ENCODE results near the gene TEK. TPM values are rescaled to one million over a fixed set of nuclear protein-coding genes. Genes with fewer than 3 reads are reported as not detected.

The TEK gene
- total RNA-seq, 4 donors from 2014 or later = 4.4 to 25.3 (median 13.2) TPM

DNA sequence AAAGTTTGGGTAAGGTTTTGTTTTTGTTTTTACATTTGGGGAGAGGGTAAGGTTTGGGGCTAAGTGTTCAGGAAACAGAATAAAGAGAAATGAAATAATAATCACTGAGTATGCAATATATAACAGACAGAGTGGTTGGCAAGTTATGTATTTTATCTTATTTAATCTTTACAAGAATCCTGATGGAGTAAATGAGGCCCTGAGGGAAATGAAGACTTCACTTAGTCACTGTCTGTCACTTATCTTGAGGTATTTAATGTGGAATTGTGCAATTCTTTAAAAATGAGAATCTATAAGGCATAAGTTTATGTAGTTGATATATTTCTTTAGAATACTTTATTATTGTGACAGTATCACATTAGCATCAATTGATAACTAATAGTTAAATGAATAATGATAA, 48.1 kb downstream of the TEK start:
- H3K27me3 ChIP-seq = no peaks in the 10 kb centered on the region
- no peak overlapping the region for H3K4me3 ChIP-seq
- peaks cover 0 to 11% (median 0%) of the 10 kb centered on the region in 3 donors for H3K4me1 ChIP-seq
- no peak for ATAC-seq
- no peaks in the 10 kb centered on the region for H3K9me3 ChIP-seq
- TF ChIP-seq POLR2AphosphoS5 (IDR thresholded peaks at IDR 0.05) (no peak), EP300 (IDR thresholded peaks at IDR 0.05) (no peak), POLR2A (IDR thresholded peaks at IDR 0.05) (no peak)
- TF ChIP-seq, protein P1, sequence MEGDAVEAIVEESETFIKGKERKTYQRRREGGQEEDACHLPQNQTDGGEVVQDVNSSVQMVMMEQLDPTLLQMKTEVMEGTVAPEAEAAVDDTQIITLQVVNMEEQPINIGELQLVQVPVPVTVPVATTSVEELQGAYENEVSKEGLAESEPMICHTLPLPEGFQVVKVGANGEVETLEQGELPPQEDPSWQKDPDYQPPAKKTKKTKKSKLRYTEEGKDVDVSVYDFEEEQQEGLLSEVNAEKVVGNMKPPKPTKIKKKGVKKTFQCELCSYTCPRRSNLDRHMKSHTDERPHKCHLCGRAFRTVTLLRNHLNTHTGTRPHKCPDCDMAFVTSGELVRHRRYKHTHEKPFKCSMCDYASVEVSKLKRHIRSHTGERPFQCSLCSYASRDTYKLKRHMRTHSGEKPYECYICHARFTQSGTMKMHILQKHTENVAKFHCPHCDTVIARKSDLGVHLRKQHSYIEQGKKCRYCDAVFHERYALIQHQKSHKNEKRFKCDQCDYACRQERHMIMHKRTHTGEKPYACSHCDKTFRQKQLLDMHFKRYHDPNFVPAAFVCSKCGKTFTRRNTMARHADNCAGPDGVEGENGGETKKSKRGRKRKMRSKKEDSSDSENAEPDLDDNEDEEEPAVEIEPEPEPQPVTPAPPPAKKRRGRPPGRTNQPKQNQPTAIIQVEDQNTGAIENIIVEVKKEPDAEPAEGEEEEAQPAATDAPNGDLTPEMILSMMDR (IDR thresholded peaks at IDR 0.05) = no peak
- H3K27ac ChIP-seq = no peak overlapping the region
- H3K36me3 ChIP-seq = no peaks in the 10 kb centered on the region

DNA sequence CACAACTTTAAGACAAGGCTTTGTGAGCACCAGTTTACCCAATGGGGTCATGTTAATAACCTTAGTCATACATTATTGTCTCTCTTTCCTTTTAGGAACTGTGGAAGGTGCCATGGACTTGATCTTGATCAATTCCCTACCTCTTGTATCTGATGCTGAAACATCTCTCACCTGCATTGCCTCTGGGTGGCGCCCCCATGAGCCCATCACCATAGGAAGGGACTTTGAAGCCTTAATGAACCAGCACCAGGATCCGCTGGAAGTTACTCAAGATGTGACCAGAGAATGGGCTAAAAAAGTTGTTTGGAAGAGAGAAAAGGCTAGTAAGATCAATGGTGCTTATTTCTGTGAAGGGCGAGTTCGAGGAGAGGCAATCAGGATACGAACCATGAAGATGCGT, 48.7 kb downstream of the TEK start:
- WGBS, 2 donors (ENCODE audit: low coverage in 1 of 2) = 100% methylated on average over 2 to 3 of the region's 6 CpGs
- TF ChIP-seq POLR2A (IDR thresholded peaks at IDR 0.05) (no peak), EP300 (IDR thresholded peaks at IDR 0.05) (no peak), POLR2AphosphoS5 (IDR thresholded peaks at IDR 0.05) (no peak)
- TF ChIP-seq, protein P1 (IDR thresholded peaks at IDR 0.05) = no peak
- H3K4me3 ChIP-seq = no peak overlapping the region

DNA sequence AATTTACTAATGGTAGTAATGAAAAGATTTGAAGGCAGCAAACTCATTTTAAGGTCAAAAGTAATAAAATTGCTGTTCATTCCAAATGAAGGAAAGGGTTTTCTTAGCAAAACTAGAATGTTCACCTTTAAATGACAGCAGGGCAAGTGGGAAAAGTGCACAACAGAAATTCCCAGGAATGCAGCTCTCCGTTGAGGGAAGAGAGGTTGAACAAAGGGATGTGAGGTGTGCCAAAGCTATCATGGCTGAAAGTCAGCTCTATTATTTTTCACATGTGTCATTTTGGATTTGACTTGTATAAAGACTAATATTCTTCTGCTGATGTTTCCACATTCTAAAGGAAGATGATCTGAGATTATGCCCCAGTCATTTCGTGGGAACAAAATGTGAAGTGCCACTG, 51.6 kb downstream of the TEK start:
- Histone ChIP-seq H3K4me1 (no peaks in the 10 kb centered on the region), H3K27me3 (no peaks in the 10 kb centered on the region), H3K27ac (no peak overlapping the region), H3K36me3 (no peaks in the 10 kb centered on the region), H3K9me3 (no peaks in the 10 kb centered on the region), H3K4me3 (no peak overlapping the region)
- ATAC-seq = no peak
- TF ChIP-seq, protein P1 (IDR thresholded peaks at IDR 0.05) = no peak
- TF ChIP-seq POLR2AphosphoS5 (IDR thresholded peaks at IDR 0.05) (no peak), EP300 (IDR thresholded peaks at IDR 0.05) (no peak), POLR2A (IDR thresholded peaks at IDR 0.05) (no peak)
- 71% methylated on average over 2 of the region's 2 CpGs; no CpG with 5 or more reads in 1 of the 2 donors for WGBS, 2 donors (ENCODE audit: low coverage in 1 of 2)

More for the DNA sequence above, 48.7 kb downstream of the TEK start:
- Histone ChIP-seq H3K4me1 (peaks cover 0 to 6% (median 0%) of the 10 kb centered on the region in 3 donors), H3K9me3 (no peaks in the 10 kb centered on the region), H3K27me3 (no peaks in the 10 kb centered on the region), H3K27ac (no peak overlapping the region), H3K36me3 (no peaks in the 10 kb centered on the region)
- ATAC-seq = no peak

DNA sequence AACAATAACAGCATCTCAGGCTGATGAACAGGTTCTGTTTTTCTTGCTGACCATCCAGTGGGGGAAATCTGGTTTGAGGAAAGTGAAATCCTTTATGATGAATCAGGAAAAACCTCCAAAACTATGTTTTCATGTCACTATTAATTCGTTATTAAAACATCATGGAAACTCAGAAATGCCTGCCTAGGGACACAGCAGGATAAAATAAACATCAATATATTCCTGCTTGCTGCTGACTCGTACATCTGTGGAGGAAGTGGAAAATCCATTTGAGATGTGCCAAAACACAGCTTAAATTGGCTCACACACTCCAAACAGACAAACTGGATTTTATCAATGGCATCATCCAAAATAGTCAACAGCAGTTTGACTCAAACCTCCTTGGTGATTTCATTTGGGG, 53.0 kb downstream of the TEK start:
- Histone ChIP-seq H3K27ac (no peak overlapping the region), H3K4me1 (no peaks in the 10 kb centered on the region), H3K27me3 (no peaks in the 10 kb centered on the region), H3K36me3 (no peaks in the 10 kb centered on the region), H3K4me3 (no peak overlapping the region), H3K9me3 (no peaks in the 10 kb centered on the region)
- TF ChIP-seq, protein P1 (IDR thresholded peaks at IDR 0.05) = no peak
- no peak for TF ChIP-seq EP300 (IDR thresholded peaks at IDR 0.05)
- no peak for TF ChIP-seq POLR2AphosphoS5 (IDR thresholded peaks at IDR 0.05)
- no peak for TF ChIP-seq POLR2A (IDR thresholded peaks at IDR 0.05)
- ATAC-seq = no peak
- 0 to 3% methylated on average over 2 of the region's 2 CpGs for WGBS, 2 donors (ENCODE audit: low coverage in 1 of 2)

DNA sequence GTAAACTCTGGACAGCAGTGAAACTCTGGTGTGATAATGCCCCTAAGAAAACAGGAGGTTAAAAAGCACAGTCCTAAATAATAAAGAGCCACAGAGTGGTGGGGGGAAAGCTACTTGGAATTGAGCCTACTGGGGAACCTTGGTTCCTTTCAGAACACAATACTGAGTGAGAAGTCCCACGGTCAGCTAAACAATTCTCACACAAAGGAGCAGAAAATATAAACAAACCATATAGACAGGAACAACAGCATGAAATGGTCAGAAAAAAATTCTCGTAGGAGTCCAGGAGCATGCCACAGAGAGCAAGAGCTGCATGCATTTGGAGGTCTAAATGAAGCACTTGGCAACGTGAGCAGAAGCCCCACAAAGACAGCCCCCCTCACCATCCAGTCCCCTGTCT, 56.0 kb downstream of the TEK start:
- Histone ChIP-seq H3K4me3 (no peak overlapping the region), H3K36me3 (no peaks in the 10 kb centered on the region), H3K9me3 (no peaks in the 10 kb centered on the region), H3K27ac (no peak overlapping the region), H3K4me1 (no peaks in the 10 kb centered on the region), H3K27me3 (no peaks in the 10 kb centered on the region)
- ATAC-seq = no peak
- TF ChIP-seq EP300 (IDR thresholded peaks at IDR 0.05) (no peak), POLR2A (IDR thresholded peaks at IDR 0.05) (no peak), POLR2AphosphoS5 (IDR thresholded peaks at IDR 0.05) (no peak)
- TF ChIP-seq, protein P1 (IDR thresholded peaks at IDR 0.05) = no peak
- 15 to 44% methylated on average over 2 to 3 of the region's 3 CpGs for WGBS, 2 donors (ENCODE audit: low coverage in 1 of 2)
